GM21528 (cell line): ENCODE results near the gene CLEC18B.
"Not testable (repeated sequence)": the region's sequence is repeated elsewhere in the genome, so short reads cannot be mapped to it uniquely, and the experiment has no call there.

ENCODE experiments used
- ATAC-seq: cut with Tn5 transposase; IDR thresholded peaks from one replicate; pipeline ENCODE4 v1.9.1; 2021; ENCODE audit warnings: mild to moderate bottlenecking, moderate library complexity; ENCODE audit not compliant: unreplicated experiment, low FRiP score

The CLEC18B gene

GRCh38 chr16:74367469-74368001 is 53.7 kb downstream of the CLEC18B start:
- ATAC-seq, result peak; percentile 52

GRCh38 chr16:74361646-74362610 is 59.4 kb downstream of the CLEC18B start:
- ATAC-seq, result not testable (repeated sequence)
